GM23338 (cell line): ENCODE measurements around the gene PPP1R27. TPM values are rescaled to one million over a fixed set of nuclear protein-coding genes. Genes with fewer than 3 reads are reported as not detected.

ENCODE experiments used
- ATAC-seq: fragments of 200-7000 bp; cut with Tn5 transposase; 3 replicates; pipeline ENCODE4 v1.9.1; 2020
- DNase-seq: peaks from one replicate; pipeline ENCODE4 v3.0.0-alpha.2; 2015; ENCODE audit warnings: low spot score
- H2AFZ ChIP-seq: fragments of 200-600 bp; sonication (generic); 2 replicates; pipeline ENCODE4 v1.8.0; 2016; ENCODE audit warnings: antibody characterized with exemption, mild to moderate bottlenecking, moderate library complexity
- H3F3A ChIP-seq: fragments of 200-600 bp; sonication (generic); replicated peaks from 2 replicates; pipeline ENCODE4 v1.8.0; 2017; ENCODE audit warnings: antibody characterized with exemption, mixed run types, low read depth
- H3K27ac ChIP-seq: fragments of 200-600 bp; sonication (generic); 2 replicates; pipeline ENCODE4 v1.6.1; 2016; ENCODE audit warnings: low read depth
- H3K27me3 ChIP-seq: fragments of 200-600 bp; sonication (generic); 2 replicates; pipeline ENCODE4 v1.8.0; 2016; ENCODE audit warnings: mild to moderate bottlenecking, mixed run types, moderate library complexity; ENCODE audit not compliant: insufficient read depth
- H3K36me3 ChIP-seq: fragments of 200-600 bp; sonication (generic); 2 replicates; pipeline ENCODE4 v1.8.0; 2016; ENCODE audit warnings: mild to moderate bottlenecking; ENCODE audit not compliant: insufficient read depth
- H3K4me1 ChIP-seq: fragments of 200-600 bp; sonication (generic); 2 replicates; pipeline ENCODE4 v1.8.0; 2016; ENCODE audit warnings: mild to moderate bottlenecking, moderate library complexity; ENCODE audit not compliant: insufficient read depth
- H3K4me2 ChIP-seq: fragments of 200-600 bp; sonication (generic); 2 replicates; pipeline ENCODE4 v1.7.1; 2017; ENCODE audit warnings: mixed run types
- H3K4me3 ChIP-seq: fragments of 200-600 bp; sonication (generic); 2 replicates; pipeline ENCODE4 v1.6.1; 2016; ENCODE audit warnings: mixed run types
- H3K79me2 ChIP-seq: fragments of 200-600 bp; sonication (generic); replicated peaks from 2 replicates; pipeline ENCODE4 v1.8.0; 2017; ENCODE audit warnings: mild to moderate bottlenecking; ENCODE audit not compliant: insufficient read depth
- H3K9me2 ChIP-seq: fragments of 200-600 bp; sonication (generic); 2 replicates; pipeline ENCODE4 v1.8.0; 2017; ENCODE audit not compliant: insufficient read depth
- H4K20me1 ChIP-seq: fragments of 200-600 bp; sonication (generic); replicated peaks from 2 replicates; pipeline ENCODE4 v1.8.0; 2017; ENCODE audit warnings: mild to moderate bottlenecking; ENCODE audit not compliant: insufficient read depth
- H3K27ac Mint-ChIP-seq: 2 replicates; pipeline ENCODE4 v1.8.0; 2020; ENCODE audit warnings: inconsistent platforms, mild to moderate bottlenecking, moderate library complexity, mixed read lengths
- H3K27me3 Mint-ChIP-seq: 3 replicates; pipeline ENCODE4 v1.8.0; 2022; ENCODE audit warnings: low read depth, mild to moderate bottlenecking, moderate library complexity, mixed read lengths, inconsistent platforms; ENCODE audit not compliant: insufficient read depth, poor library complexity
- H3K36me3 Mint-ChIP-seq: 3 replicates; pipeline ENCODE4 v1.8.0; 2021; ENCODE audit warnings: low read depth, mild to moderate bottlenecking, inconsistent platforms, moderate library complexity, mixed read lengths
- H3K4me1 Mint-ChIP-seq: 3 replicates; pipeline ENCODE4 v1.8.0; 2020; ENCODE audit warnings: mild to moderate bottlenecking, inconsistent platforms, mixed read lengths
- H3K4me3 Mint-ChIP-seq: 3 replicates; pipeline ENCODE4 v1.8.0; 2021; ENCODE audit warnings: moderate library complexity, mild to moderate bottlenecking, inconsistent platforms, mixed read lengths
- H3K9me3 Mint-ChIP-seq: 3 replicates; pipeline ENCODE4 v1.8.0; 2020; ENCODE audit warnings: moderate library complexity, mild to moderate bottlenecking, inconsistent platforms, mixed read lengths
- CREB1 ChIP-seq: fragments of 250-450 bp; sonication (Bioruptor Pico); IDR thresholded peaks from 2 replicates; pipeline ENCODE4 v1.5.0; 2020; ENCODE audit warnings: low read depth, mild to moderate bottlenecking, moderate library complexity
- EZH2 ChIP-seq: fragments of 200-600 bp; sonication (generic); IDR thresholded peaks from one replicate; pipeline ENCODE4 v1.8.0; 2017; ENCODE audit warnings: antibody characterized with exemption, mild to moderate bottlenecking, low read depth; ENCODE audit not compliant: unreplicated experiment
- EZH2phosphoT487 ChIP-seq: fragments of 200-600 bp; sonication (generic); IDR thresholded peaks from one replicate; pipeline ENCODE4 v1.8.1; 2018; ENCODE audit warnings: antibody characterized with exemption; ENCODE audit not compliant: unreplicated experiment
- POLR2AphosphoS5 ChIP-seq: IDR thresholded peaks from 2 replicates; pipeline ENCODE4 v1.6.1; 2016; ENCODE audit warnings: antibody characterized with exemption, low read depth
- STAT1 ChIP-seq: IDR thresholded peaks from one replicate; pipeline ENCODE4 v1.6.1; 2016; ENCODE audit warnings: antibody characterized with exemption; ENCODE audit not compliant: unreplicated experiment
- ZNF114 ChIP-seq: fragments of 250-450 bp; sonication (Bioruptor Pico); IDR thresholded peaks from 2 replicates; pipeline ENCODE4 v1.5.0; 2020; ENCODE audit warnings: mild to moderate bottlenecking, moderate library complexity
- ZNF331 ChIP-seq: fragments of 250-450 bp; sonication (Bioruptor Pico); IDR thresholded peaks from 2 replicates; pipeline ENCODE4 v1.5.0; 2020; ENCODE audit warnings: low read depth, mild to moderate bottlenecking, moderate library complexity
- polyA plus RNA-seq: library from polyadenylated mRNA; unstranded; fragments of >200 nt; fragmentation: Nextera tagmentation; extraction: Ambion mirVana; gene quantifications from 2 replicates; pipeline ENCODE4 v1.2.1, GENCODE V29; 2016
- total RNA-seq: library from RNA; depleted of rRNA; stranded (reverse); fragments of >200 nt; shearing (Covaris generic); gene quantifications from 2 replicates; pipeline ENCODE4 v1.2.3, GENCODE V29; 2014
- TF ChIP-seq, protein P1 (sequence below): IDR thresholded peaks from 2 replicates; pipeline ENCODE4 v1.6.1; 2016; ENCODE audit warnings: antibody characterized with exemption
- TF ChIP-seq, protein P2 (sequence below): fragments of 250-450 bp; sonication (Bioruptor Pico); IDR thresholded peaks from 2 replicates; pipeline ENCODE4 v1.5.0; 2020; ENCODE audit warnings: mild to moderate bottlenecking, moderate library complexity
- TF ChIP-seq, protein P3 (sequence below), 2 experiments: fragments of 200-600 bp in 1 of 2; sonication (generic) in 1 of 2; conservative IDR thresholded peaks; 2 replicates each; pipeline versions ENCODE4 v1.5.1 to v1.6.1; 2016 to 2017; ENCODE audit warnings: antibody characterized with exemption in 2 of 2, low read depth in 2 of 2, mild to moderate bottlenecking in 2 of 2, moderate library complexity in 1 of 2

Gene PPP1R27
- total and polyA plus RNA-seq, 2 experiments from 2014 or later, result 0.65 TPM; not detected in 1

DNA sequence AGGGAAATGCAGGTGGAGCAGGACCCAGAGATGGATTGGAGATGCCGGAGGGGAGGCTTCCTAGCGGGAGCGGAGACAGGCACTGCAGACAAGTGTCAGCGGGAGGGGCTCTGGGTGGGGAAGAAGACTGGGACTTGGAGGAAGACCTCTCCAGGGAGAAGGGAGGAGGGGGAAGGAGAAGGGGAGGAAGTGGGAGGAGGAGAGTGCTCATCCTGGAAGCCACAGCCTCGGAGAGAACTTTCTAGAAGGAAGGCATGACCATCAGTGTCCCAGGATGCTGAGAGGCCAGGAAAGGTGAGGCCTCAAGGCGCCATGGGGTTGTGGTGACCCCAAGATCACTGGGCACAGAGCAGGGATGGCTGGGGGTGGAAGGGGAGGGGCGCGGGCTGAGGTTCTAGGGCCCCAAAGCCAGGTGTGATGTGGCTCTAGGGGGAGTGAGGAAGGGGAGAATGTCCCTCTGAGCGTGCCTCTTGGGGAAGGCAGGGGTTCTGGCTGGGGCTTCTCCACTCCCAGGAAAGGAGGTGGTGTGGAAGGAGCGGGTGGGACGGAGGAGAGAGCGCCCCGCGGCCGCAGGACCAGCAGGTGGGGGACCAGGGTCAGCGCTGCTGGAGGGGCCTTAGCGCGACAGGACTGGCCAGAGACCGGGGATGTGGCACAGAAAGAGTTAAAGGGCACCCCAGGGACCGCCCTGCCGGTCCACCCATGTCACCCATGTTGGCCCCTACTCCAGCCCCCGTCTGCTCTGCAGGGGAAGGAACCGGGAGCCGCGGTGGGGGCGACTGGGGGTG, 31.8 kb downstream of the PPP1R27 start:
- H3K4me3 ChIP-seq, result peak overlapping the region; percentile 60; the same call in 1 of the 2 replicates
- no peaks in the 10 kb centered on the region for H4K20me1 ChIP-seq
- no peaks in the 10 kb centered on the region for H3K36me3 ChIP-seq
- H3K9me3 Mint-ChIP-seq, result peaks cover 12% of the 10 kb centered on the region
- H2AFZ ChIP-seq, result peak overlapping the region; percentile 59; the same call in 1 of the 2 replicates
- ATAC-seq (no peak), DNase-seq (peak; percentile 23)
- no peaks in the 10 kb centered on the region for H3K79me2 ChIP-seq
- no peaks in the 10 kb centered on the region; the same call in 1 of the 2 replicates for H3K4me1 ChIP-seq
- H3K9me2 ChIP-seq, result no peaks in the 10 kb centered on the region
- TF ChIP-seq EZH2 (peak; percentile 63), ZNF114 (CRISPR knock-in tag) (no peak), POLR2AphosphoS5 (no peak), EZH2phosphoT487 (no peak)
- H3K27me3 ChIP-seq, result peaks cover 65% of the 10 kb centered on the region
- no peaks in the 10 kb centered on the region for H3K4me1 Mint-ChIP-seq
- no peaks in the 10 kb centered on the region for H3F3A ChIP-seq
- H3K4me2 ChIP-seq, result peak overlapping the region; percentile 85
- H3K36me3 Mint-ChIP-seq, result peaks cover 5% of the 10 kb centered on the region; the same call in 1 of the 3 replicates
- H3K27ac ChIP-seq, result no peak overlapping the region
- H3K4me3 Mint-ChIP-seq, result peak overlapping the region; percentile 55
- peaks cover 52% of the 10 kb centered on the region for H3K27me3 Mint-ChIP-seq
- no peak overlapping the region for H3K27ac Mint-ChIP-seq

DNA sequence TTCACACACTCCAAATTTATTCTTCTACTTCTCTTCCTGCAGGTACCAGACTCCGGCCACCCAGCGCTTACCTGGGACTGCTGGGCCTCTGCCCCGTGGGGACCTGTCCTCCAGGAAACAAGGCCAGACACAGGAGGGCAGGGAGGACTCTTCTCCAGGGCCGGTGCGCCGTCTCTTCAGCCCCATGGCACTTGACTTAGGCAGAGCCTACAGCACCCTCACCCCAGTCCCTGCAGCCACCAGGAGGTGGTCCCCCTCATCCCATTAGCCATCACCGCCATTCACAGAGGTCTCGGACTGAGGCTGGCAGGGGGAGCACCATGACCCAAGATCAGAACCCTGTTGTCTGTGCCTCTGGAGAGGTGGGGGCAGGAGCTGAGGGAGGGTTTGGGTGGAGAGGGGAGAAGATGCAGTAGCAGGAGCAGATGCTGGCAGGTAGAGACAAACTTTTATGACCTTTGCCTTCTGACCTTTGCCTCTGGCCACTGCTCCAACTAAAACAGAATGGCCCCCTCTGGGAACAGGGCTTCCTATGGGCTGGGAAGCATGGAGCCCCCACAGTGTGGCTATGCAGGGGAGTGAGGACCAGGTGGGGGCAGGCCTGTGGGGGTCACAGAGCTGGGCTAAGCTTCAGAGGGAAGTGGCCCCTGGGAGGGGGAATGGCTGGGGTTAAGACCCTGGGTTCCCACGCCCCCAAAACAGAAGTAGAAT, 32.6 kb downstream of the PPP1R27 start:
- no peaks in the 10 kb centered on the region for H4K20me1 ChIP-seq
- no peak for DNase-seq
- no peaks in the 10 kb centered on the region for H3F3A ChIP-seq
- no peak overlapping the region for H3K27ac ChIP-seq
- no peak overlapping the region for H3K4me2 ChIP-seq
- H3K27ac Mint-ChIP-seq, result no peak overlapping the region
- peaks cover 65% of the 10 kb centered on the region for H3K27me3 ChIP-seq
- H3K9me2 ChIP-seq, result no peaks in the 10 kb centered on the region
- H3K36me3 ChIP-seq, result no peaks in the 10 kb centered on the region
- H3K4me1 ChIP-seq, result no peaks in the 10 kb centered on the region; the same call in 1 of the 2 replicates
- peaks cover 12% of the 10 kb centered on the region for H3K9me3 Mint-ChIP-seq
- no peak for ATAC-seq
- H3K4me3 ChIP-seq, result no peak overlapping the region
- no peak overlapping the region for H2AFZ ChIP-seq
- H3K79me2 ChIP-seq, result no peaks in the 10 kb centered on the region
- H3K27me3 Mint-ChIP-seq, result peaks cover 47% of the 10 kb centered on the region
- no peaks in the 10 kb centered on the region for H3K4me1 Mint-ChIP-seq
- TF ChIP-seq STAT1 (no peak), ZNF331 (CRISPR knock-in tag) (no peak), POLR2AphosphoS5 (no peak), CREB1 (no peak), EZH2phosphoT487 (no peak)
- TF ChIP-seq, protein P1, sequence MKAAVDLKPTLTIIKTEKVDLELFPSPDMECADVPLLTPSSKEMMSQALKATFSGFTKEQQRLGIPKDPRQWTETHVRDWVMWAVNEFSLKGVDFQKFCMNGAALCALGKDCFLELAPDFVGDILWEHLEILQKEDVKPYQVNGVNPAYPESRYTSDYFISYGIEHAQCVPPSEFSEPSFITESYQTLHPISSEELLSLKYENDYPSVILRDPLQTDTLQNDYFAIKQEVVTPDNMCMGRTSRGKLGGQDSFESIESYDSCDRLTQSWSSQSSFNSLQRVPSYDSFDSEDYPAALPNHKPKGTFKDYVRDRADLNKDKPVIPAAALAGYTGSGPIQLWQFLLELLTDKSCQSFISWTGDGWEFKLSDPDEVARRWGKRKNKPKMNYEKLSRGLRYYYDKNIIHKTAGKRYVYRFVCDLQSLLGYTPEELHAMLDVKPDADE, result no peak
- TF ChIP-seq, protein P2, sequence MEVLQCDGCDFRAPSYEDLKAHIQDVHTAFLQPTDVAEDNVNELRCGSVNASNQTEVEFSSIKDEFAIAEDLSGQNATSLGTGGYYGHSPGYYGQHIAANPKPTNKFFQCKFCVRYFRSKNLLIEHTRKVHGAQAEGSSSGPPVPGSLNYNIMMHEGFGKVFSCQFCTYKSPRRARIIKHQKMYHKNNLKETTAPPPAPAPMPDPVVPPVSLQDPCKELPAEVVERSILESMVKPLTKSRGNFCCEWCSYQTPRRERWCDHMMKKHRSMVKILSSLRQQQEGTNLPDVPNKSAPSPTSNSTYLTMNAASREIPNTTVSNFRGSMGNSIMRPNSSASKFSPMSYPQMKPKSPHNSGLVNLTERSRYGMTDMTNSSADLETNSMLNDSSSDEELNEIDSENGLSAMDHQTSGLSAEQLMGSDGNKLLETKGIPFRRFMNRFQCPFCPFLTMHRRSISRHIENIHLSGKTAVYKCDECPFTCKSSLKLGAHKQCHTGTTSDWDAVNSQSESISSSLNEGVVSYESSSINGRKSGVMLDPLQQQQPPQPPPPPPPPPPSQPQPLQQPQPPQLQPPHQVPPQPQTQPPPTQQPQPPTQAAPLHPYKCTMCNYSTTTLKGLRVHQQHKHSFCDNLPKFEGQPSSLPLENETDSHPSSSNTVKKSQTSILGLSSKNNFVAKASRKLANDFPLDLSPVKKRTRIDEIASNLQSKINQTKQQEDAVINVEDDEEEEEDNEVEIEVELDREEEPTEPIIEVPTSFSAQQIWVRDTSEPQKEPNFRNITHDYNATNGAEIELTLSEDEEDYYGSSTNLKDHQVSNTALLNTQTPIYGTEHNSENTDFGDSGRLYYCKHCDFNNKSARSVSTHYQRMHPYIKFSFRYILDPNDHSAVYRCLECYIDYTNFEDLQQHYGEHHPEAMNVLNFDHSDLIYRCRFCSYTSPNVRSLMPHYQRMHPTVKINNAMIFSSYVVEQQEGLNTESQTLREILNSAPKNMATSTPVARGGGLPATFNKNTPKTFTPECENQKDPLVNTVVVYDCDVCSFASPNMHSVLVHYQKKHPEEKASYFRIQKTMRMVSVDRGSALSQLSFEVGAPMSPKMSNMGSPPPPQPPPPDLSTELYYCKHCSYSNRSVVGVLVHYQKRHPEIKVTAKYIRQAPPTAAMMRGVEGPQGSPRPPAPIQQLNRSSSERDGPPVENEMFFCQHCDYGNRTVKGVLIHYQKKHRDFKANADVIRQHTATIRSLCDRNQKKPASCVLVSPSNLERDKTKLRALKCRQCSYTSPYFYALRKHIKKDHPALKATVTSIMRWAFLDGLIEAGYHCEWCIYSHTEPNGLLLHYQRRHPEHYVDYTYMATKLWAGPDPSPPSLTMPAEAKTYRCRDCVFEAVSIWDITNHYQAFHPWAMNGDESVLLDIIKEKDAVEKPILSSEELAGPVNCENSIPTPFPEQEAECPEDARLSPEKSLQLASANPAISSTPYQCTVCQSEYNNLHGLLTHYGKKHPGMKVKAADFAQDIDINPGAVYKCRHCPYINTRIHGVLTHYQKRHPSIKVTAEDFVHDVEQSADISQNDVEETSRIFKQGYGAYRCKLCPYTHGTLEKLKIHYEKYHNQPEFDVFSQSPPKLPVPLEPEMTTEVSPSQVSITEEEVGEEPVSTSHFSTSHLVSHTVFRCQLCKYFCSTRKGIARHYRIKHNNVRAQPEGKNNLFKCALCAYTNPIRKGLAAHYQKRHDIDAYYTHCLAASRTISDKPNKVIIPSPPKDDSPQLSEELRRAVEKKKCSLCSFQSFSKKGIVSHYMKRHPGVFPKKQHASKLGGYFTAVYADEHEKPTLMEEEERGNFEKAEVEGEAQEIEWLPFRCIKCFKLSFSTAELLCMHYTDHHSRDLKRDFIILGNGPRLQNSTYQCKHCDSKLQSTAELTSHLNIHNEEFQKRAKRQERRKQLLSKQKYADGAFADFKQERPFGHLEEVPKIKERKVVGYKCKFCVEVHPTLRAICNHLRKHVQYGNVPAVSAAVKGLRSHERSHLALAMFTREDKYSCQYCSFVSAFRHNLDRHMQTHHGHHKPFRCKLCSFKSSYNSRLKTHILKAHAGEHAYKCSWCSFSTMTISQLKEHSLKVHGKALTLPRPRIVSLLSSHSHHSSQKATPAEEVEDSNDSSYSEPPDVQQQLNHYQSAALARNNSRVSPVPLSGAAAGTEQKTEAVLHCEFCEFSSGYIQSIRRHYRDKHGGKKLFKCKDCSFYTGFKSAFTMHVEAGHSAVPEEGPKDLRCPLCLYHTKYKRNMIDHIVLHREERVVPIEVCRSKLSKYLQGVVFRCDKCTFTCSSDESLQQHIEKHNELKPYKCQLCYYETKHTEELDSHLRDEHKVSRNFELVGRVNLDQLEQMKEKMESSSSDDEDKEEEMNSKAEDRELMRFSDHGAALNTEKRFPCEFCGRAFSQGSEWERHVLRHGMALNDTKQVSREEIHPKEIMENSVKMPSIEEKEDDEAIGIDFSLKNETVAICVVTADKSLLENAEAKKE (CRISPR knock-in tag), result no peak
- TF ChIP-seq, protein P3, sequence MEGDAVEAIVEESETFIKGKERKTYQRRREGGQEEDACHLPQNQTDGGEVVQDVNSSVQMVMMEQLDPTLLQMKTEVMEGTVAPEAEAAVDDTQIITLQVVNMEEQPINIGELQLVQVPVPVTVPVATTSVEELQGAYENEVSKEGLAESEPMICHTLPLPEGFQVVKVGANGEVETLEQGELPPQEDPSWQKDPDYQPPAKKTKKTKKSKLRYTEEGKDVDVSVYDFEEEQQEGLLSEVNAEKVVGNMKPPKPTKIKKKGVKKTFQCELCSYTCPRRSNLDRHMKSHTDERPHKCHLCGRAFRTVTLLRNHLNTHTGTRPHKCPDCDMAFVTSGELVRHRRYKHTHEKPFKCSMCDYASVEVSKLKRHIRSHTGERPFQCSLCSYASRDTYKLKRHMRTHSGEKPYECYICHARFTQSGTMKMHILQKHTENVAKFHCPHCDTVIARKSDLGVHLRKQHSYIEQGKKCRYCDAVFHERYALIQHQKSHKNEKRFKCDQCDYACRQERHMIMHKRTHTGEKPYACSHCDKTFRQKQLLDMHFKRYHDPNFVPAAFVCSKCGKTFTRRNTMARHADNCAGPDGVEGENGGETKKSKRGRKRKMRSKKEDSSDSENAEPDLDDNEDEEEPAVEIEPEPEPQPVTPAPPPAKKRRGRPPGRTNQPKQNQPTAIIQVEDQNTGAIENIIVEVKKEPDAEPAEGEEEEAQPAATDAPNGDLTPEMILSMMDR (conservative IDR thresholded peaks at IDR 0.05; ENCODE audit: low read depth in 2 of 2), result no peak
- H3K36me3 Mint-ChIP-seq, result peaks cover 5% of the 10 kb centered on the region; the same call in 1 of the 3 replicates
- peak overlapping the region; percentile 42; the same call in 1 of the 3 replicates for H3K4me3 Mint-ChIP-seq
